Measurements from ENCODE around the gene AVEN. TPM values are rescaled to one million over a fixed set of nuclear protein-coding genes. Genes with fewer than 3 reads are reported as not detected.

AVEN gene
- total RNA-seq, 1 experiment from 2014 or later = 21.4 TPM

DNA sequence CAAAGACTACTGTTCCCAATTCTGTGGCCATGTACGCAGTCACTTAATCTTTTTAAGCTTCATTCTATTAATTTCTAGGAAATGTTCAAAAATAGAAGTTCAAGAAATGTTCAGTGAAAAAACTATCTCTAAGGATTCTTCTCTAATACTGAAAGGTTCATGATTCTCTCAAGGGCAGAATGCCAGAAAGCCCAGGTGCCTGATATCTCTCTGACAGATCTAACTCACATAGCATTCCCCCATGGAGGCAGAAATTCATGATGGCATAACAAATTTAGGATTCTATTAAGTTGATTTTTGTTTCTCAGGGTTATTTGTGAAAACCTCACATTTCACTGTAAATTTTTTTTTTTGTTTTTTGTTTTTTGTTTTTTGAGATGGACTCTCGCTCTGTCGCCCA lies 53.3 kb downstream of the AVEN start:
- no peak for DNase-seq (ENCODE audit: low read depth)

DNA sequence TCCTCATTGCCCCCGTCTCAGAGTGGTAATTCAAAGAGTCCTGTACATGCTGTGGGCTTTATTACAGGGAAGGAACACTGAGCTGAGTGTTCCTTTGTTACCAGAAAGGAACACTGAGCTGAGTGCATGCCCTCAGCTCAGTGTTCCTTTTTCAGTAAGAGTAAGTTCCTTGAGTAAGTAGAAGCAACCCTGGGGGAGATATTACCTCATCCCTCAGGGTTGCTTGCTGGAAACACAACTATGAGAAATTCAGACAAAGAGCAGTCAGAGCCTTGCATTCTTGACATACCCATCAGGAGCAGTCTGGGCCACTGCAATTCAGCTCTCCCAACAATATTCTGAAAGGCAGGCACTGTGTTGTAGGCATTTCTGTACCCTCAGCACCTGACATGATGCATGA lies 53.7 kb downstream of the AVEN start:
- DNase-seq (ENCODE audit: low read depth) = peak; percentile 27

DNA sequence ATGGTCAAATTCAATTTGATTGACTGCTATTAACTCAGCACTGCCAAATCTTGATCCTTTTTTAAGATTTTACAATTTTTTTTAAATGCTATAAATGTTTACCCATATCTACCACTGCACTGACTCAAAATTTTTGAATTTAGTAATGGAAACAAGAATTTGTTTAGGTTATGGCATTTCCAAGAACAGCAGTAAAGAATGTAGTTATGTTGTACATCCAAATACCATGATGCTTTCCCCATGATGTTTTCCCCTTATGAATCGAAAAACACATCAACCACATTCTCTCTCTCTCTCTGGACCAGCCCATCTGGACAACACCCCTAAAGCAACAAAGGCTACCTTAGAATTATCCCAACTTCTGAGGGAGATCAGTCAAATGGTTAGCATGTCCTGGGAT lies 56.5 kb downstream of the AVEN start:
- DNase-seq (ENCODE audit: low read depth) = no peak

DNA sequence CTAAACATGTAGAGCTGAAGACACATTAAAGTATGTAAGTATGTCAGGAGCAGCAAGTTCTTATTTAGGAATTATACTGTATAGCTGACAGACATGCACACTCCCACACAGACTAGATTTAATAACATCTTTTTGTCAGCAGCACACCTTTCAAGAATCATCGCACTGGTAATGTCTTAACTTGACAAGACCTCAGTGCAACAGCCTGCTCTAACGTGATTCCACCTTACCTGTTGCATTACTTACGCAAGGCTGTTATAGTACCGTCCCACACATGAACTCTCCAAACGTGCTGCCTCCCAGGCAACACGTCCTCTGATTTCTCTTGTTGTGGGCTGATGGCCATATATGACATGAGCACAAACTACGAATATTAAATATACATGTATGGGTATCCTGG lies 58.8 kb downstream of the AVEN start:
- DNase-seq (ENCODE audit: low read depth) = no peak

DNA sequence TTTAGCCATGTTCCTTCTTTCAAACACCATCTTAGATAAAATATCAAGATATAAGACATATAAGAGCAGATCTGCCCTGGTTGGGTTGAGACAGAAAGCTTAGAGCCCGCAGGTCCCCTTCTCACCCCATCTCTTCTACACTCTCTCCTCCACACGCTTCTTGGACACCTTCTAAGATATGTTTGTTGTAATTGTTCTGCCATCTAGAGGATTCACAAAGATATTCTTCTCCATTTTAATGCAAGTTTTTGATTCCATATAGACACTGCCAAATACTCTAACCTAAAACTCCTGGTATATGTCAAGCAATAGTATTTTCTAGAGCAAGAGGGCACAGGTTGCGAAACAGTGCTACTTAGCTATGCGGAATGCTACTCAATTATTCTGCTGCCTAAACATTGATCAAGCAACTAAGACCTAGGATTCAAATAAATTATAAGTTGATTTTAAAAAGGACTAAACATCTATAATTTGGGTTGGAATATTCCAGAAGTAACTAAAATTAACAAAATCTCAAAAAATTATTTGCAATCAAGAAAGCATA lies 63.9 kb downstream of the AVEN start:
- no peak for DNase-seq (ENCODE audit: low read depth)

DNA sequence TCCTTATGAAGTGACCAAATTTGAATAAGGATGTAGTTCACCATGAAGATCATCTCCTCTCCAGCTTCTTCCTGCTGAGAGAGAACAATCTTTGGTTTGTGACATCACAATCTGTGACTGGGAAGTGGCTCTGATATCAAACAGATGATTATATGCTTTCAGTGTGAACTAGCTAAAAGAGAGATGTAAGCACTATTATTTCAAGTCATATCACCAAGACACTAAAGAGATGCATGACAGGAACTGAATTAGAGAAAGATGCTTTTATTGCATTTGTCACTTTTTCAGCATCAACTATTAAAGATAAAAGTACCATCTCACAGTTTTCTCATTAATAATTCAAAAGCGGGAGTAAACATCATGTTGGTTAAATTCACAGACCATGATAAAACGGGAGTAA lies 67.2 kb downstream of the AVEN start:
- DNase-seq (ENCODE audit: low read depth) = no peak

DNA sequence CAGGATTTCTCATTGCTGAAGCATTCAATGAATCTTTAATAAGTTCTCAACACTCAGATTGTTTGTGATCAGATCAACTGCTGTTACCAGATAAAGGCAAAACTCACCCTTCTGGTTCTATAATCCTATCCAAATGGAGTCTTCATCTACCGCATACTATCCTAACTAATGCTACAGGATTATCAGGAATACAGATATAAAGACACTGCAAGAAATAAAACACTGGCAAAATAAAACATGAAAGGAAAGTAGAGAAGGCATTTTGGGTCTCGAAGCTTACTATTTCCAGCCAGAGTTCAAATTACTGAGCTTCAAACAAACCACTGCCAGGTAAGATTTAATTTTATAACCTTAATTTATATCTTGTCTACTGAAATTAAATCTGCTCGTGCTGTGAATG lies 70.2 kb downstream of the AVEN start:
- DNase-seq (ENCODE audit: low read depth) = no peak

DNA sequence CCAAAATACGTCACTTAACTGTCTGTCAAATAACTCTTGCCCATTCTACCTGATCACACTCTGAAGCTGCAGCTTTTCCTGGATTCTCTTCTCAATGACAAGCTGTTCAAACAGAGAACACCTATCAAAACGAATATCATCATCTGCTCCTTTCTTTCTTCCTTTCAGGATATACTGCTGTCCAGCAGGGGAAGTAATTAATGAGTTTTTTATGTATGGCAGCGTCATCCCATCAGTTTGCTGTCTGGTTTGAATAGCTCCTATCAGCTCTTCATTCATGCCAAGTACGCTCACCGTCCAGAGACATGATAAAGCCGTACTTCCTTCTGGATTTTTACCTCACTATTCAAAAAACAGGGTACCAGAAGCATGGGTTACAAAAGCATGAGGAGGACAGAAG lies 70.8 kb downstream of the AVEN start, which contains the start of gene CHRM5:
CHRM5 (plus strand) TSS at position 274 of the 400 bp plus-strand sequence. CDS start 94,221 bp downstream, outside the sequence.
- no peak for DNase-seq (ENCODE audit: low read depth)

DNA sequence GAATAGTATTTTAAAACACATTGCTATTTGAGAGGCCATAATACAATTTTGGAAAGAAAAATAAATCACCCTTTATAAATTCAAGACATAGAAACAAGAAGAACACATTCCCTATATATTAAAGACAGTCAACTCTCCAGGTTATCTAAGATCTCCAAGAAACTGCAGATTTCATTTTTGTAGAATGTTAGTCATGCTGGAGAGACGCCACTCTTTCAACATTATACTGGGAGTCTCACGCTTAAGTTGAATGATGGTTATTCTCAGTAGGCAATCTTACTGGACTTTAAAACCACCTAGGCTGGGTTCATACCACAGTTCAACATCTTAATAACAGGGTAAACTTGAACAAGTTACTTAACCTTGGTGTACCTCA lies 74.4 kb downstream of the AVEN start:
- DNase-seq (ENCODE audit: low read depth) = no peak

DNA sequence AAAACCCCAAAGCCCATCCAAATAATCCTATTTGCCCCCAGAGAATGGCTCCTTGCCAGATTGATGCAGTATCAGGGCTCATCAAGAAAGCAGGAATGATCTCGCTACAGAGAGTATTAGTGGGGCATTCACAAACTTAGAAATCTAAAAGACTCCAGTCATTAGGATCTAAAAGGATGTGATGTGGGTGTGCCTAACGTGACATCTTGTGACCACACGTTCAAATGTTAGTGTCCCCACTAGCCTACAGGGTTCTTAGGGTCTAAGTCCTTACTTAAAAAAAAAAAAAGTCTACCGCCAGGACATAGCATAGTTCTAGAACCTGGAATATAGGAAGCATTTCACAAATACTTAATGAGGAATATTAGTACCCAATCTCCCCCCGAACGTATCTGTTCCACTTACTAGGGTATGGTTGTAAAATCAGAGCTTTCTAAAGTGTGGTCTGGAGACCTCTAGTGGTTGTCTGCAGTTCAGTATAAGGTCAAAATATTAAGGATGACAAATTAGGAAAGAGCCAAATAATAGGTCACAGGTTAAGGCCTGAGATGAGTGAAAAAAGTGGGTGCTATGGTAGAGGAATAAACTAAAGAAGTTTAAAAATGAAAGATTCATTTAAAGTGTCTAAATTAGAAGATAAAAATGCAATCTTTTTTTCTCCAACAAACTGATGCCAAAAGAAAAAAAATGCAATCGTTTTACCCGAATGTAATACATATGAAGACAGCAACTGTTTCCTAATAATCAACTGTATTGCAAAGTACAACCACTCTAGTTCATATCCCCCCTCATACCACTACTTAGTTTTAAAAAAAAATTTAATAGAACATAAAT lies 75.0 kb downstream of the AVEN start:
- peak; percentile 17 for DNase-seq (ENCODE audit: low read depth)

DNA sequence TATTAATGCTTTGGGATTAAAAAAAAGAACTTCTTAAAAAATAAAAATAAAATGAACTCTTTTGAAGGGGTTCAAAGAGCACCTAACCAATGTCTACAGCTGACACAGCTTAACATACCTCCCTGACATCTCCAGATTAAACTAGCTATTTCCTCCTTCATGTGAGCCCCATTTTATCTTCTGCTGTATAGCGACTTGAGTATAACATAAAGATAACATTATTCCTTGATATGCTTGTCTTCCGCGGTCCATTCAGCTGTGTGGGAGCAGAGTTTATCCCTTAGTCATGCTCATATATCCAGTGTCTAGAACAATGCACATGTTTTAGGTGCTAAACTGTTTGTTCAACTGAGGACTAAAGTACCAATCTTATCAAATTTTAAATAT lies 78.5 kb downstream of the AVEN start:
- DNase-seq (ENCODE audit: low read depth) = no peak

DNA sequence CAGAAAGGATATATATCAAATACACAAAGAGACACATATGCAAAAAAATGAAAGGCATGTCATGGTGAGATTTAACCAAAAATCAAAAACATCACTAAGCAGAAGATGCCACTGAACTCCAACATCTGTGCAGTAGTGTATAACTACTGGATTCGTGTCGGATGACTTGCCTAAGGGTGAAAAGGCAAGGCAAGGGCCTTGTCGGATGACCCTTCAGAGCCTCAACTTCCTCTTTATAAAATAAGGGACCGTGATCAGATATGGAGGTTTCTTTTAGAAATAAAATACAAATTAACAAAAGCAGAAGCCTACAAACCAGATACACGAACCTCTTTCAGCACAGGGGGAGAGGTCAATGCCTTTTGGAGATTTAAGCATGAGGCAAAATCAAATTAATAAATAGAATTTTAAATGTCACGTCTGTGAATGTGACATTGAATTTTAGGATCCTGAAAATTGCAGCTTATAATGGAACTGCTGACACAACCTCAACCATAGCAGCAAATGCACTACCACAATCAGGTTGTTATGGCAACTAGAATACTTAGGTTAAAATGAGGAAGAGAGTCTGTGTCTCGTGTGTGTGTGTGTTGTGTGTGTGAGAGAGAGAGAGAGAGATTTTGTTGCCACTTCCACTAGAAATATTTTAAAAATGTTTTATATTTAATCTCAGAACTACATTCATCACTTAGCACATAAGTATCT lies 79.0 kb downstream of the AVEN start:
- DNase-seq (ENCODE audit: low read depth) = no peak

DNA sequence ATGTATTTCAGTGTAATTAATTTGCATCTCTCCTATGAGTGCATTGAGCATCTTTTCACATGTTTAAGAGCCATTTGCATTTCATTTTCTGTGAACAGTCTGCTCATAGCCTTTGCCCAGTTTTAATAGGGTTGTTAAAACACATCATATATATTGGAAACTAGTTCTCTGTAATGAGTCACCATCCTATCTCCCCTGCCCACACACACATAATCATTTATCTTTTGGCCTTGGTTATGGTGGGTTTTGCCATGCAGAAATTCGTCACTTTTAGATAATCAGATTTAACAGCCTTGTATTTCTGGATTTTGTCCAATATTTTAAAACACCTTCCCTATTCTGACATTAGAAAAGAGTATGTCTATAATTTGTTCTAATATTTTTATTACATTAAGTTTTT lies 82.6 kb downstream of the AVEN start:
- DNase-seq (ENCODE audit: low read depth) = peak; percentile 24

DNA sequence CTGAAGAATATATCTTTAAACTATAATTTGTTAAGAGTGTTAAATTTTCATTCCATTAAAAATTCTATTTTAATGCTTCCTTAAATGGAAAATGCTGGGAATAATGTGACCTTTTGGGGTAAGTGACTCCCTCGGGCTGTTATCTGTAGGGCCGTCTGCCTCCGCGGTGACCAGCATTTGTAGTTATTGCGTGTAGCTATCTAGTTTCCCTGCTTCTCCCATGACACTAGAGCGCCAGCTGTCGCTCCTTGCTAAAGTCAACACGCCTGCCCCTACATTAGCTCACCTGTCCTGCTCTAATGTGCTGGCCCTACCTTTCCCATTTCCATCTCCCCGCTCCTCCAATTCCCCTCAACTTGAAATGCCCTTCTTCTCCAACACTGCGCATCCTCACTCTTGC lies 83.1 kb downstream of the AVEN start:
- no peak for DNase-seq (ENCODE audit: low read depth)

DNA sequence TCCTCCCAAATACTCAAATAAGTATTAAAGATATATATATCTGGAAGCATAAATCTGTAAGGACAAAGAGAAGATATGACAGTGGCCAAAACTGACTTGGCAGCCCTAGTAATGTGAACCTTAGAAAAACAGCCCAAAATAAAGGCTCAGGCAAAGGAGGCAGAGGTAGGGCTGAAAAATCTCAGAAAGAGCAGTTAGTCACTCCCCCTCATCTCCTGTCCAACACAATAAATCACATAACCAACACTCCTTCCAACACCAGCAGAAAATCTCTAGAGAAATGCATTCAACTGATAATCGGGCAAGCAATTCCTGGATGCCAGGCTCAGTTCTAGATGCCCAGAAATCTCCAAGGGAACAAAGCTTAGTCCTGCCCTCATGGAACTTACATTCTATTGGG lies 92.9 kb downstream of the AVEN start:
- DNase-seq (ENCODE audit: low read depth) = no peak

DNA sequence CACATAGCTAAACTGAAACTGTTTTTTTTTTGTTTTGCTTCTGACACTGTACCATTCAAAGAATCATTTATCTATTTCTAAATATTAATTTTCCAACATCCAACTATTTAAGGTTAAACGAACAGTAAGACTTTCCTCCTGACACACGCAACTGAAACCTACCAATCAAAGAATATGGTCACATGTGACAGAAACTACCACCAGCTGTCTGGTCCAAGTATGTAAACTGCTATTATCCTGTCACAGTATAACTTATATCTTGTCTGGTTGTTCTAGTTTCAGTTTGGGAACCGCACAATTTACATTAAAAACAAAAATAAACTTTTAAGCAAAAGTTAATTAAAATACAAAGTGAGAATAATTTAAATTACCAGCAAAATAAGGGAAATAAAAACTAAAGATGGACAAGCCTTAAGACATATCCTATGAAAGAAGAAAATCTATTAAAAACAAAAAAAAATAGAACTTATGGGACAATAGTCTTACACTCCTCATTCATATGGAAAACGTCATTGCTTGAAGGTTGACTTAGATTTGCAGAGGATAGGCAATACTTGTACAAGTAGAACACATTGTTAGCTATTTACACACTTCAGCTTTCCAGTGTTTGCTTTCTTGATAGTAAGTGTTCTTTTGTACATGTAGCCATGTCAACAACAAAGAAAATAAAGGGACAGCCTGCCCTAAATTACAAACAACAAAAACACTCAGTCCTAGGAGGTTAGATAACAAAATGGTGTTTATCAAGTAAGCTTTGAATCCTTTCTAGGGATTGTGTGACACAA lies 97.5 kb downstream of the AVEN start:
- DNase-seq (ENCODE audit: low read depth) = no peak

DNA sequence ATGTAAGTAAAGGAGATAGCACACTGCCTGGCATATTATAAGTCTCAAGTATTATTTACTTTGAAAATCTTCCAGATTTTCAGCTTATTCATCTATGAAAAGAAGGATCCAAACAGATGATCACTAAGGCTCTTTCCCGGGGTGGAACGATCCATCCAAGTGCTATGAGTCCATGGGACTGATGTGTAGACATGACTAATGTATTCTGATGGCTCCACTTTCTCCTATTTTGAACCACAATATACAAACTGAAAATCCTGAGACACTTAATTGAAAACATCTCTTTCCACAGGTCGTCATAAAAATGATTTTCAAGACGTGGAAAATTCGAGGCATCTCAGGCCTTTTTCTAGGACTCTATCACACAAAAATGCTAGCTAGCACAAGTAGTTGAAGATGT lies 104.1 kb downstream of the AVEN start:
- DNase-seq (ENCODE audit: low read depth) = no peak

DNA sequence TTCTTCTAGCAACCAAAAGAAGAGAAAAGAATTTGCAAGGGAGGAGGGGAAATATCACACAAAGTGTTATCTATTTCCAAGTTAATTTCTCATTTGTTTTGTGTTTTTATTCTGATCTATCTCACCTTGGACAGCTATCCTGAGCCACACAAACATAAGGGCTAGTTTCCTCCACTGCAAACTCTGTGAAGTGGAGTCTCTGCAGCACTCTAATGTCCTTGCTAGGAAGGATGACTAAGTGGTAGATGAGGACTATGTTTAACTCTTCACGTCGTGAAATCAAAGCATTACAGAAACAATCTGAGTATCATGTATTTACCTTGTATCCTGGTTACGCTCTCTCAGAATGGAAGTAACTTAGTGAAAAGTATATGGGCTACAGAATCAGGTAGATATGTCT lies 104.6 kb downstream of the AVEN start:
- DNase-seq (ENCODE audit: low read depth) = no peak

DNA sequence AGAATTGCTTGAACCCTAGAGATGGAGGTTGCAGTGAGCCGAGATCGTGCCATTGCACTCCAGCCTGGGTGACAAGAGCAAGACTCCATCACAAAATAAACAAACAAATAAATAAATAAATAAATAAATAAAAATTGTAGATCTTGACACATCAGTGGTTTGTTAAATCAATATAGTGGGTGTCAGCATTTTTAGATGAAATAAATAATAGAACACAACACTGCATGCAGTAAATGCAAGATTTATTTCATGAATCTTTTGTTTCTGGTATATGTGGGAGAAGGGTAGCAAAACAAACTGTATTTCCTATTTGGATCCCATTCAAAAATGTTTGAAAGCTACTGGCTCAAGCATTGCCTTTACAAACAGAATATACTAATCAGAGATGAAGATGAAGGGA lies 106.3 kb downstream of the AVEN start:
- no peak for DNase-seq (ENCODE audit: low read depth)

DNA sequence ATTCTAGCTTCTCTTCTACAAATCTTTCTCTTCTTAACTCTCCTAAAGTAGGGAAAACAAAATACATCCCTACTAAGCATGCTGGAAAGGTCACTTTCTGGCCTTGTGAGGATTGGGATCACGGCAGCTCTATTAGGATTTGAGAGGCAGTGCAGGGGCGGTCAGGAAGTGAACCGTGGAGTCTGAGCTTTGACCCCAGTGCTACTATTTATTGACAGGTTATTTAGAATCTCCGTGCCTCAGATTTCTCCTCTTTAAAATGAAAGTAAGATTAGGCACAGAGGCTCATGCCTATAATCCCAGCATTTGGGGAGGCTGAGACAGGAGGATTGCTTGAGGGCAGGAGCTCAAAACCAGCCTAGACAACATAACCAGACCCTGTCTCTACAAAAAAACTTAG lies 112.7 kb downstream of the AVEN start:
- no peak for DNase-seq (ENCODE audit: low read depth)

DNA sequence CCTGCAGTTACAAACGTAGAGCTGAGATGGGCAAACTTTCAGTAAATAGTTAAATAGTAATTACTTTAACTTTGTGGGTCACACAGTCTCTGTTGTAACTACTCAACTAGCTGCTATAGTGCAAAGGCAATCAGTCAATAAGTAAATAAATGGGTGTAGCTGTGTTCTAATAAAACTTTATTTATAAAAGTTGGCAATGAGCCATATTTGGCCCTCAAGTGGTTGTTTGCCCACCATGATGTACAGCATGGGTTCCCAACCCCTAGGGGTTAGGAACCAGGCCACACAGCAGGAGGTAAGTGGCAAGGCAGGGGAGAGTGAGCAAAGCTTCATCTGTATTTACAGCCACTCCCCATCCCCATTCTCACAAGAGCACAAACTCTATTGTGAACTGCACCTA lies 115.6 kb downstream of the AVEN start:
- DNase-seq (ENCODE audit: low read depth) = no peak
